ENCODE results near the gene HDAC4. TPM values are rescaled to one million over a fixed set of nuclear protein-coding genes. Genes with fewer than 3 reads are reported as not detected.

HDAC4 gene
- total RNA-seq, 1 experiment from 2014 or later, result 47.6 TPM

DNA sequence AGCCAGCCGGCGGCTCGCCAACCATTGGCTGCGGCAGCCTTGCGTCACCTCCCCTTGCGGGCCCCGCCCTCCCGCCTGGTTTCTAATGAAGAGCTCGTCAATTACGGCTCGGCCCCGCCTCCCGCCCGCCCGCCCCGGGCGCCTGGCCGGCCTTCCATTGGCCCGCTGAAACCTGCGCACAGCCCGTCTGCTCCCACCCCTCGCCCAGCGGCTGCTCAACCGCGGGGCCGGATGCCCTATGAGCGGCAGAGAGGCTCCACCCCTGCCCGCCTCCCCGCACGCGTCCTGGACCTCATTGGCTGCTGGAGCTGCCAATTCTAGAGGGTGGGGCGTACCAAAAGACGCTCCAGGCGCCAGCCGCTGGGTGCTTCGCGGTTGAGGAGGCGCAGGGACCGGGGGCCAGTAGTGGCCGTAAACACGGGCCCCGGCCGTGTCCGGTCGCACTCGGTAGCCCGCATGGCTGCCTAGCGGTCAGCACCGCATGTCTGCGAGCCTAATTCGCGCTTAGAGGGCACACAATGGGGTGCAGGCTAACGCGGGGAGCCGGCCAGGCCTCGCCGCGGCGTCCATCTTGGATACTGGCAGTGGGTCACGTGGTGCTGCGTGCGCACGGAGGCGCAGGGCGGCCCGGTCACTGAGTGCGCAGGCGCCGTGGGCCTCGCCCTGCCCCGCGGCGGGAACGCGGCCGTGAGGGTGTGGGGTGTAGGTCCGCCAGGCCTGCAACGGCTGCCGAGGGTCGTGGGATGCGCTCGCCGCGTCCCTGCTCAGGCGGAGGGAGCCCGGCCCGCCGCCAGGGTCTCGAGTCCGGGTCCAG is 454 bp upstream of the HDAC4 start (continued):
- TF ChIP-seq CBX3 (IDR thresholded peaks at IDR 0.05; ENCODE audit: low read depth), result peak; percentile 46; the same call in 1 of the 2 replicates
- TF ChIP-seq, protein P1, sequence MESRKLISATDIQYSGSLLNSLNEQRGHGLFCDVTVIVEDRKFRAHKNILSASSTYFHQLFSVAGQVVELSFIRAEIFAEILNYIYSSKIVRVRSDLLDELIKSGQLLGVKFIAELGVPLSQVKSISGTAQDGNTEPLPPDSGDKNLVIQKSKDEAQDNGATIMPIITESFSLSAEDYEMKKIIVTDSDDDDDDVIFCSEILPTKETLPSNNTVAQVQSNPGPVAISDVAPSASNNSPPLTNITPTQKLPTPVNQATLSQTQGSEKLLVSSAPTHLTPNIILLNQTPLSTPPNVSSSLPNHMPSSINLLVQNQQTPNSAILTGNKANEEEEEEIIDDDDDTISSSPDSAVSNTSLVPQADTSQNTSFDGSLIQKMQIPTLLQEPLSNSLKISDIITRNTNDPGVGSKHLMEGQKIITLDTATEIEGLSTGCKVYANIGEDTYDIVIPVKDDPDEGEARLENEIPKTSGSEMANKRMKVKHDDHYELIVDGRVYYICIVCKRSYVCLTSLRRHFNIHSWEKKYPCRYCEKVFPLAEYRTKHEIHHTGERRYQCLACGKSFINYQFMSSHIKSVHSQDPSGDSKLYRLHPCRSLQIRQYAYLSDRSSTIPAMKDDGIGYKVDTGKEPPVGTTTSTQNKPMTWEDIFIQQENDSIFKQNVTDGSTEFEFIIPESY (IDR thresholded peaks at IDR 0.05; ENCODE audit: extremely low read depth, insufficient replicate concordance, low read length), result peak; percentile 20
- peak; percentile 89; the same call in 1 of the 2 replicates for TF ChIP-seq SIN3A (IDR thresholded peaks at IDR 0.05; ENCODE audit: low read depth)
- no peak for TF ChIP-seq POLR2A (IDR thresholded peaks at IDR 0.05; ENCODE audit: borderline replicate concordance, extremely low read depth, insufficient read depth, insufficient read length)
- no peak for TF ChIP-seq FOSL1 (IDR thresholded peaks at IDR 0.05; ENCODE audit: low read depth)
- no peak for TF ChIP-seq EZH2phosphoT487 (IDR thresholded peaks at IDR 0.05; ENCODE audit: borderline replicate concordance)
- TF ChIP-seq, protein P2, sequence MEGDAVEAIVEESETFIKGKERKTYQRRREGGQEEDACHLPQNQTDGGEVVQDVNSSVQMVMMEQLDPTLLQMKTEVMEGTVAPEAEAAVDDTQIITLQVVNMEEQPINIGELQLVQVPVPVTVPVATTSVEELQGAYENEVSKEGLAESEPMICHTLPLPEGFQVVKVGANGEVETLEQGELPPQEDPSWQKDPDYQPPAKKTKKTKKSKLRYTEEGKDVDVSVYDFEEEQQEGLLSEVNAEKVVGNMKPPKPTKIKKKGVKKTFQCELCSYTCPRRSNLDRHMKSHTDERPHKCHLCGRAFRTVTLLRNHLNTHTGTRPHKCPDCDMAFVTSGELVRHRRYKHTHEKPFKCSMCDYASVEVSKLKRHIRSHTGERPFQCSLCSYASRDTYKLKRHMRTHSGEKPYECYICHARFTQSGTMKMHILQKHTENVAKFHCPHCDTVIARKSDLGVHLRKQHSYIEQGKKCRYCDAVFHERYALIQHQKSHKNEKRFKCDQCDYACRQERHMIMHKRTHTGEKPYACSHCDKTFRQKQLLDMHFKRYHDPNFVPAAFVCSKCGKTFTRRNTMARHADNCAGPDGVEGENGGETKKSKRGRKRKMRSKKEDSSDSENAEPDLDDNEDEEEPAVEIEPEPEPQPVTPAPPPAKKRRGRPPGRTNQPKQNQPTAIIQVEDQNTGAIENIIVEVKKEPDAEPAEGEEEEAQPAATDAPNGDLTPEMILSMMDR (IDR thresholded peaks at IDR 0.05 in 2 of 3, conservative IDR thresholded peaks at IDR 0.05 in 1 of 3; ENCODE audit: borderline replicate concordance in 1 of 3, insufficient read depth in 1 of 3, low read depth in 2 of 3, low read length in 2 of 3), result no peak

DNA sequence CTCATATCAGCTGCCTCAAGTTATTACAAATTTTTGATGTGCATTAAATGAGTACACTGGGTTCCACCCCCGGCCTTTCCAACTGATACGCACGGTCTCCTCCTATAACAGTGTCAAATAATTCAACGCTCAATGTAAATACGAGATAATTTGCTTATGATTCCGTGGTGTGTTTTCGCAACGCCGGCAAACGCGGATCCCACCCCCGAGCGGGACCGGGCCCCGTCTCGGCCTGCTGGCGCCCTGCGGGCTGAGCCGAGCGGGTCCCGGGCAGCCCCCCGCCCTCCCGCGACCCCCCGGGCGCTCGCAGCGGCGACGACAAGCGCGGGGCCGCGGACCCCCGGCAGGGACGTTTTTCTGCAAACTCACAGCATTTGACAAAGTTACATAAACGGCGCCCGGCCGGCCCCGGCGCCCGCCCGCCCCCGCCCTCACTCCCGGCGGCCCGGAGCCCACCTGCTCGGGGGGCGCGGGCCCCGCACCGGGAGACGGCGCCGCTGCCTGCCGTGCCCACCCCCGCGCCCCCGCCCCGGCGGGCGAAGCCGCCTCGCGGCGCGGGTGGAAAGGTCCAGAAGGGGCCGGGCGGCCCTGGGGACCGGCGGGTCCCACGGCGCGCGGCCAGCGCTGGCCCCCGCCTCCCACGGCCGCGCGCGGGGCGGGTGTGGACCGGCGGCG is 762 bp downstream of the HDAC4 start:
- Histone ChIP-seq H4K20me1 (ENCODE audit: insufficient read depth) (no peaks in the 10 kb centered on the region), H3K9me3 (ENCODE audit: control insufficient read depth in 1 of 2, insufficient read depth in 1 of 2, low read depth in 1 of 2, low read length in 2 of 2) (no peaks in the 10 kb centered on the region), H3K4me2 (ENCODE audit: low read length) (peak overlapping the region; percentile 91), H3K4me3 (replicated peaks in 1 of 2; ENCODE audit: low read depth in 1 of 2, low read length in 2 of 2) (peak overlapping the region; percentile 67), H3K9ac (ENCODE audit: low read length) (peak overlapping the region; percentile 75), H3K36me3 (ENCODE audit: control insufficient read depth in 1 of 2, insufficient read depth in 2 of 2, low read length in 2 of 2) (no peaks in the 10 kb centered on the region), H3K9me2 (ENCODE audit: insufficient read depth) (no peaks in the 10 kb centered on the region), H3K79me2 (ENCODE audit: insufficient read depth, low read length) (peaks cover 48% of the 10 kb centered on the region), H3K27ac (ENCODE audit: low read depth, low read length) (peak overlapping the region; percentile 77; the same call in 1 of the 2 replicates), H3K4me1 (ENCODE audit: control insufficient read depth in 1 of 2, insufficient read depth in 2 of 2, low read length in 2 of 2) (peaks cover 16 to 27% of the 10 kb centered on the region in 2 experiments), H2AFZ (ENCODE audit: low read depth, low read length, poor library complexity, severe bottlenecking) (no peak overlapping the region), H3K27me3 (ENCODE audit: insufficient read depth, low read length) (no peaks in the 10 kb centered on the region)
- ChIA-PET RAD21 (ENCODE audit: low non-redundant PET in 1 of 2, low total read pairs in 2 of 2, uncharacterized antibody in 2 of 2, unreplicated experiment in 2 of 2) (no interaction called here), CTCF (no interaction called here), POLR2A (no interaction called here)
- BruUV-seq (replicated peaks), result no TSS peak
- TF ChIP-seq, protein P3, sequence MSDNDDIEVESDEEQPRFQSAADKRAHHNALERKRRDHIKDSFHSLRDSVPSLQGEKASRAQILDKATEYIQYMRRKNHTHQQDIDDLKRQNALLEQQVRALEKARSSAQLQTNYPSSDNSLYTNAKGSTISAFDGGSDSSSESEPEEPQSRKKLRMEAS (IDR thresholded peaks at IDR 0.05), result no peak
- peak; percentile 20; the same call in 1 of the 2 replicates for TF ChIP-seq ZFX (IDR thresholded peaks at IDR 0.05)
- DNase-seq (ENCODE audit: low read depth, low spot score) (no peak), ATAC-seq (no peak)
- intact Hi-C loops (cut with micrococcal nuclease), result loop anchor here (5.0 to 10.0 kb wide), 4 partner anchors 133 to 595 kb away; no protein-coding TSS in a partner anchor
